Measurements from ENCODE around the gene GABRD. TPM values are rescaled to one million over a fixed set of nuclear protein-coding genes. Genes with fewer than 3 reads are reported as not detected.
A peak's percentile ranks its signal among the peaks of the same experiment; 100 is the strongest.
"Not testable (repeated sequence)": the region's sequence is repeated elsewhere in the genome, so short reads cannot be mapped to it uniquely, and the experiment has no call there.

The GABRD gene
- total RNA-seq, 1 experiment from 2014 or later, result not detected

GRCh38 chr1:1974834-1975233 lies 44.3 kb upstream of the GABRD start:
- Histone ChIP-seq H2AFZ (ENCODE audit: low read length) (no peak overlapping the region), H3K79me2 (ENCODE audit: low read length) (no peaks in the 10 kb centered on the region), H3K27me3 (ENCODE audit: low read length) (no peaks in the 10 kb centered on the region), H4K20me1 (ENCODE audit: insufficient read depth, low read depth, low read length) (no peaks in the 10 kb centered on the region), H3K36me3 (ENCODE audit: insufficient read depth, low read length) (no peaks in the 10 kb centered on the region), H3K9me3 (ENCODE audit: low read length) (peaks cover 5% of the 10 kb centered on the region; the same call in 1 of the 2 replicates), H3K4me1 (ENCODE audit: low read length) (no peaks in the 10 kb centered on the region), H3K4me2 (ENCODE audit: low read depth, low read length, poor library complexity, severe bottlenecking) (no peak overlapping the region), H3K27ac (ENCODE audit: low read length) (no peak overlapping the region), H3K9ac (ENCODE audit: low read length) (no peak overlapping the region), H3K9me2 (replicated peaks; ENCODE audit: insufficient read depth, low read length) (no peaks in the 10 kb centered on the region), H3K4me3 (ENCODE audit: low read length) (no peak overlapping the region)
- DNase-seq, result no peak

GRCh38 chr1:1975535-1975934 lies 43.6 kb upstream of the GABRD start:
- H3K4me2 ChIP-seq (ENCODE audit: low read depth, low read length, poor library complexity, severe bottlenecking), result no peak overlapping the region
- H3K9me2 ChIP-seq (replicated peaks; ENCODE audit: insufficient read depth, low read length), result no peaks in the 10 kb centered on the region
- DNase-seq, result no peak
- H3K4me1 ChIP-seq (ENCODE audit: low read length), result no peaks in the 10 kb centered on the region
- H3K79me2 ChIP-seq (ENCODE audit: low read length), result no peaks in the 10 kb centered on the region
- no peaks in the 10 kb centered on the region for H3K36me3 ChIP-seq (ENCODE audit: insufficient read depth, low read length)
- H3K9ac ChIP-seq (ENCODE audit: low read length), result no peak overlapping the region
- no peak overlapping the region for H3K27ac ChIP-seq (ENCODE audit: low read length)
- H3K4me3 ChIP-seq (ENCODE audit: low read length), result no peak overlapping the region
- H3K9me3 ChIP-seq (ENCODE audit: low read length), result peaks cover 5% of the 10 kb centered on the region; the same call in 1 of the 2 replicates
- no peak overlapping the region for H2AFZ ChIP-seq (ENCODE audit: low read length)
- H3K27me3 ChIP-seq (ENCODE audit: low read length), result no peaks in the 10 kb centered on the region
- H4K20me1 ChIP-seq (ENCODE audit: insufficient read depth, low read depth, low read length), result no peaks in the 10 kb centered on the region

GRCh38 chr1:1976031-1976430 lies 43.1 kb upstream of the GABRD start:
- Histone ChIP-seq H3K27ac (ENCODE audit: low read length) (no peak overlapping the region), H3K36me3 (ENCODE audit: insufficient read depth, low read length) (no peaks in the 10 kb centered on the region), H3K79me2 (ENCODE audit: low read length) (no peaks in the 10 kb centered on the region), H3K9ac (ENCODE audit: low read length) (no peak overlapping the region), H3K4me1 (ENCODE audit: low read length) (no peaks in the 10 kb centered on the region), H3K4me2 (ENCODE audit: low read depth, low read length, poor library complexity, severe bottlenecking) (no peak overlapping the region), H3K9me3 (ENCODE audit: low read length) (peaks cover 5% of the 10 kb centered on the region; the same call in 1 of the 2 replicates), H3K27me3 (ENCODE audit: low read length) (no peaks in the 10 kb centered on the region), H3K4me3 (ENCODE audit: low read length) (no peak overlapping the region), H2AFZ (ENCODE audit: low read length) (no peak overlapping the region), H3K9me2 (replicated peaks; ENCODE audit: insufficient read depth, low read length) (no peaks in the 10 kb centered on the region), H4K20me1 (ENCODE audit: insufficient read depth, low read depth, low read length) (no peaks in the 10 kb centered on the region)
- peak; percentile 9 for DNase-seq

- H3K4me2 ChIP-seq (ENCODE audit: low read depth, low read length, poor library complexity, severe bottlenecking), result no peak overlapping the region
- no peaks in the 10 kb centered on the region for H3K79me2 ChIP-seq (ENCODE audit: low read length)
- H3K27ac ChIP-seq (ENCODE audit: low read length), result no peak overlapping the region
- no peaks in the 10 kb centered on the region for H3K4me1 ChIP-seq (ENCODE audit: low read length)
- no peaks in the 10 kb centered on the region for H3K27me3 ChIP-seq (ENCODE audit: low read length)
- H3K4me3 ChIP-seq (ENCODE audit: low read length), result no peak overlapping the region
- H3K9ac ChIP-seq (ENCODE audit: low read length), result no peak overlapping the region
- no peaks in the 10 kb centered on the region for H3K9me2 ChIP-seq (replicated peaks; ENCODE audit: insufficient read depth, low read length)
- no peak for DNase-seq
- H3K9me3 ChIP-seq (ENCODE audit: low read length), result peaks cover 5% of the 10 kb centered on the region; the same call in 1 of the 2 replicates
- no peaks in the 10 kb centered on the region for H4K20me1 ChIP-seq (ENCODE audit: insufficient read depth, low read depth, low read length)
- H3K36me3 ChIP-seq (ENCODE audit: insufficient read depth, low read length), result no peaks in the 10 kb centered on the region
- no peak overlapping the region for H2AFZ ChIP-seq (ENCODE audit: low read length)
Observed at GRCh38 chr1:1978108-1978507, 41.0 kb upstream of the GABRD start.

GRCh38 chr1:1978690-1979481 lies 40.3 kb upstream of the GABRD start:
- H3K27me3 ChIP-seq (ENCODE audit: low read length); H3K9me2 ChIP-seq (replicated peaks; ENCODE audit: insufficient read depth, low read length); H3K4me2 ChIP-seq (ENCODE audit: low read depth, low read length, poor library complexity, severe bottlenecking); H3K9ac ChIP-seq (ENCODE audit: low read length); H3K79me2 ChIP-seq (ENCODE audit: low read length); H3K4me3 ChIP-seq (ENCODE audit: low read length); H4K20me1 ChIP-seq (ENCODE audit: insufficient read depth, low read depth, low read length); H3K27ac ChIP-seq (ENCODE audit: low read length); H3K9me3 ChIP-seq (ENCODE audit: low read length); H2AFZ ChIP-seq (ENCODE audit: low read length); H3K4me1 ChIP-seq (ENCODE audit: low read length); H3K36me3 ChIP-seq (ENCODE audit: insufficient read depth, low read length): not testable (repeated sequence)
- peak; percentile 21 for DNase-seq

GRCh38 chr1:1979482-1980165 lies 39.5 kb upstream of the GABRD start:
- no peaks in the 10 kb centered on the region for H3K9me2 ChIP-seq (replicated peaks; ENCODE audit: insufficient read depth, low read length)
- H3K4me2 ChIP-seq (ENCODE audit: low read depth, low read length, poor library complexity, severe bottlenecking), result no peak overlapping the region
- H3K27me3 ChIP-seq (ENCODE audit: low read length), result no peaks in the 10 kb centered on the region
- H3K4me1 ChIP-seq (ENCODE audit: low read length), result no peaks in the 10 kb centered on the region
- H2AFZ ChIP-seq (ENCODE audit: low read length), result no peak overlapping the region
- H3K4me3 ChIP-seq (ENCODE audit: low read length), result no peak overlapping the region
- no peak overlapping the region for H3K27ac ChIP-seq (ENCODE audit: low read length)
- peak; percentile 10 for DNase-seq
- H4K20me1 ChIP-seq (ENCODE audit: insufficient read depth, low read depth, low read length), result no peaks in the 10 kb centered on the region
- no peaks in the 10 kb centered on the region for H3K79me2 ChIP-seq (ENCODE audit: low read length)
- H3K36me3 ChIP-seq (ENCODE audit: insufficient read depth, low read length), result no peaks in the 10 kb centered on the region
- peaks cover 5% of the 10 kb centered on the region; the same call in 1 of the 2 replicates for H3K9me3 ChIP-seq (ENCODE audit: low read length)
- no peak overlapping the region for H3K9ac ChIP-seq (ENCODE audit: low read length)

- no peak overlapping the region for H3K9ac ChIP-seq (ENCODE audit: low read length)
- no peaks in the 10 kb centered on the region for H3K9me2 ChIP-seq (replicated peaks; ENCODE audit: insufficient read depth, low read length)
- no peak overlapping the region for H3K4me3 ChIP-seq (ENCODE audit: low read length)
- H3K9me3 ChIP-seq (ENCODE audit: low read length), result peaks cover 5% of the 10 kb centered on the region; the same call in 1 of the 2 replicates
- no peaks in the 10 kb centered on the region for H3K36me3 ChIP-seq (ENCODE audit: insufficient read depth, low read length)
- no peak for DNase-seq
- no peaks in the 10 kb centered on the region for H3K27me3 ChIP-seq (ENCODE audit: low read length)
- H4K20me1 ChIP-seq (ENCODE audit: insufficient read depth, low read depth, low read length), result no peaks in the 10 kb centered on the region
- H2AFZ ChIP-seq (ENCODE audit: low read length), result no peak overlapping the region
- no peaks in the 10 kb centered on the region for H3K79me2 ChIP-seq (ENCODE audit: low read length)
- no peaks in the 10 kb centered on the region for H3K4me1 ChIP-seq (ENCODE audit: low read length)
- H3K27ac ChIP-seq (ENCODE audit: low read length), result no peak overlapping the region
- H3K4me2 ChIP-seq (ENCODE audit: low read depth, low read length, poor library complexity, severe bottlenecking), result no peak overlapping the region
Observed at GRCh38 chr1:1980467-1981141, 38.5 kb upstream of the GABRD start.

- Histone ChIP-seq H3K27ac (ENCODE audit: low read length) (no peak overlapping the region), H2AFZ (ENCODE audit: low read length) (no peak overlapping the region), H3K4me1 (ENCODE audit: low read length) (no peaks in the 10 kb centered on the region), H3K4me2 (ENCODE audit: low read depth, low read length, poor library complexity, severe bottlenecking) (no peak overlapping the region), H3K9ac (ENCODE audit: low read length) (no peak overlapping the region), H3K9me3 (ENCODE audit: low read length) (peaks cover 5% of the 10 kb centered on the region; the same call in 1 of the 2 replicates), H3K79me2 (ENCODE audit: low read length) (no peaks in the 10 kb centered on the region), H3K27me3 (ENCODE audit: low read length) (no peaks in the 10 kb centered on the region), H3K9me2 (replicated peaks; ENCODE audit: insufficient read depth, low read length) (no peaks in the 10 kb centered on the region), H3K36me3 (ENCODE audit: insufficient read depth, low read length) (no peaks in the 10 kb centered on the region), H3K4me3 (ENCODE audit: low read length) (no peak overlapping the region), H4K20me1 (ENCODE audit: insufficient read depth, low read depth, low read length) (no peaks in the 10 kb centered on the region)
- no peak for DNase-seq
Observed at GRCh38 chr1:1981142-1981500, 38.0 kb upstream of the GABRD start.

Measured in Karpas-422 (cell line).